Amygdala (tissue), 56 donors: ENCODE results near the gene FHIT.

Source experiments
- DNase-seq, 56 donors: peaks; one replicate each; lab custom pipeline; 2025; lab: John Stamatoyannopoulos, UW

FHIT gene

DNA sequence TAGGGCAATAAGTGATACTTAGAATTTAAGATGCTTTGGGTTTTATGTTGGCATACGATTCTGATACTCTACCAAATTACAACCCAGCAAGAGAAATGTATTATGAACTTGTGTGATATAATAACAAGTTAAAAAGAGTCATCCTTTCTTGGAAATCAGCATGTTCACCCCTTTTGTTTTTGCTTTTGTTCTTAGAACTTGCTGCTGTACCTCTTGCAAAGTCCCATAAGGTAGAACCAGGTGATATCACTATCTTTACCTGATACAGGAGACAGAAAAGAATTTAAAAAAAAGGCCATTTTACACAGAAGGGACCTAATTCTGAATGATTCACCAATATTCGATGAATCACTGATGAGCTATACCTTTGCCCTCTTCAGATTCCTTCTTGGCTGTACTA lies 810.4 kb downstream of the FHIT start:
- DNase-seq: no peak

DNA sequence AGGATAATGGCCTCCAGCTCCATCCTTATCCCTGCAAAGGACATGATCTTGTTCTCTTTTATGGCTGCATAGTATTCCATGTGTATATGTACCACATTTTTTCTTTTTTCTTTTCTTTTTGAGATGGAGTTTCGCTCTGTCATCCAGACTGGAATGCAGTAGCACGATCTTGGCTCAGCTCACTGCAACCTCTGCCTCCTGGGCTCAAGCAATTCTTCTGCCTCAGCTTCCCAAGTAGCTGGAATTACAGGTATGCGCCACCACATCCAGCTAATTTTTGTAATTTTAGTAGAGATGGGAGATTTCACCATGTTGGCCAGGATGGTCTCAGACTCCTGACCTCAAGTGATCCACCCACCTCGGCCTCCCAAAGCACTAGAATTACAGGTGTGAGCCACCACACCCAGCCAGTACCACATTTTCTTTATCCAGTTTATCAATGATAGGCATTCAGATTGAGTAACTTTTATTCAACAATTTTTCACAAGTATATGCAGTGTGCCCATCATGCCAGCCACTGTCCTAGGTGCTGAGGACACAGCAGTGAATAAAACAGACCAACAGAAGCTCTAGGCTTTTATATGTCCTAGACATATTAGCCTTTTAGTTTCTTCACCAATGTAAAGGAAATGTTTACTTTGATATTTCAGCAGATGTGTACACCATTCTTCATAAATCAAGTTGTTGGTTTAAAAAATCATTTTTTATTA lies 815.2 kb downstream of the FHIT start:
- DNase-seq: no peak

DNA sequence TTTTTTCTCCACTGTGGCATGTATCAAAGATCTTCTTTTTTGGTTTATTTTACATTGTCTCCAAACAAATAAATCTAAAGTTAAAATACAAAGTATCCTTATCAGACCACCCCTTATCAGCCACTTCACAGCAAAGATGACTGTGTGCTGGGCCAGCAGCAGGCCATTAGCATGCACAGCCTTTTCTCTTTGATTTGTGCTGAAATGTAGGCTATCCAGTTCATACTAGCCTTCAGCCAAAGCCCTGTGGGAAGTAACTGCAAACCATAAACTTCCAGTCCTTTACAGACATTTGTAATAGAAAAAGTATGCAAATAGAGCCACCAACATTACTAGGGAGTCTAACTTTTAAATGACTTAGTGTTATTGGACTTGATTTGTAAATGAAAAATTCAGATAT lies 816.3 kb downstream of the FHIT start:
- DNase-seq: no peak

DNA sequence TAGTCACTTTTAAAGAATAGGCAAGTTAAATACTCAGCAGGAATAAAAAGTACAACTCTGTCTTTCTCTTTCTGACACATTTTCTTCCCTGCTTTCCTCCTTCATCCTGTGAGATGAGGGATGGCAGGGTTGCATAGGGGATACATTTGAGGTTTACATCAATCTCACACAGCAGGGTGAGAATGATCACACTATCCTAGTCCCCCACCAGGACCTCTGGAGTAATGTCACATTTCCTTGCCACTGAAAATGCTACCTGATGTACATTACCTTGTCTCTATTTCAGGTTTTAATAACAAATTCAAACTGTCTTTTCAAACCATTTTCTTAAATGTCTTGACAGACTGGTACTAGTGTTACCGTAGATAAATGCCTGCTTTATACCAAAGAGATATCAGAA lies 816.9 kb downstream of the FHIT start:
- no peak for DNase-seq

DNA sequence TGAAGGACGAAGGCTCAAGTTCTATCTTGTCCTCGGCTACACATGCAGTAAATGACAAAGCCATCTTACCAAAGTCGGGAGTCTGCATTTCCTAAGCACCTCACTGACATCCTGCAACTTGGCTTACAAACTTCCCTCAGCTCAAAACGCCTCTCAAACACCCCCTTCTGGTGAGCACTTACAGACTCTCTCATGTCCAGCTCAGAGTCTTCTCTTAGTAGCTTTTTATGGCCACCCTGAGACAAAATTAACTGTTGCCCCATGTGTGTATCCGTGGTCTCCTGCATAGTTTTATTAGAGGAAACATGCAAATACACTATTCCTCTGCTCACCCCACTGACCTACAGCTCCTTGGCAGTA lies 819.7 kb downstream of the FHIT start:
- no peak for DNase-seq

DNA sequence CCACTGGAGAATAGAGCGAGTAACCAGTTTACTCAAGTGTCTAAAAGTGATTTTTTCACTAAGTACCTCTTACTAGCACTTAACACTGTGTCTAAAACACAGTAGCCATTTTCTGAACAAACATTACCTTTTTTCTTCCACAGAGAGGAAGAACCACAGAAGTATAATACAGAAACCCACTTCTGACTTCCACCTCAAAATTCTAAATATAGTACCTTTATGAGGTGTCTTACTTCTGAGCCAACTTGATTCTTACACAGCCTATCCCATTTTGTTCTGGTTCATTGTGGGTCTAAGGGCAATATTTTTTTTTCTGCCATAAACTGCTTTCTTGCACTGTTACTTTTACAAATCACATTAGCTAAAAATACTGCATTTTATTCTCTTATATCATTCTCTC lies 821.0 kb downstream of the FHIT start:
- no peak for DNase-seq

DNA sequence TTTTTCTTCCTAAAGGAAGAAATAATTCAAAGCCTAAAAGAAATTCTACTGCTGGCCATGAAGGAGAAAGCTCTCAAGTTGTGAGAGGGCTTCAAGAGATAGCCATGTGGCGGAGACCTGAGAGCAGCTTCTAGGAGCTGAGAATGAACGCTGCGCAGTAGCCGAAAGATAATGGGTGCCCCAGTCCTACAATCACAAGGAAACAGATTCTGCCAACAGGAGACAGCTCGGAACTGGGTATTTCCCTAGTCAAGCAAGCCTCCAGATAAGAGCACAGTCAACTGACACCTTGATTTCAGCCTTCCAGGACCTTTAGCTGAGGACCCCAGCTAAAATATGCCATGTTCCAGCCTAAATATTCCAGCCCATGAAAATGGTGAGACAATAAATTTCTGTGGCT lies 824.1 kb downstream of the FHIT start:
- DNase-seq: no peak

DNA sequence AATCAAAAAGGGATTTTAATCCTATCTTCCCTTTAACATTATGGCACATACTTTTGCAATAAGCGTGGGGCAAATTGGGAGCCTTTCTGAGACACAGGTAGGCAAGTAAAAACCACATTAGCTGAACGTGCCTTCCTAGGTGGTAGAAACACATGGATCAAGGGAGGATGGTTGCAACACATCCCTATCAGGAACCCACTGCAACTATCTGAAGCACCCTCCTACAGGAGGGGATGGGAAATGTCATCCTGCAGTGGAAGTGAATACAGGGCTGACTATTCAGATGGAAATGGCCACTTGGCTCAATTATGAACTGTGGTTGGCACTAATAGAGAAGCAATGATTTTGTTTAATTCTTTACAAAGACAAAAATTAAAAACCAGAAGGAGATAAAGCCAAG lies 826.3 kb downstream of the FHIT start:
- DNase-seq: no peak

DNA sequence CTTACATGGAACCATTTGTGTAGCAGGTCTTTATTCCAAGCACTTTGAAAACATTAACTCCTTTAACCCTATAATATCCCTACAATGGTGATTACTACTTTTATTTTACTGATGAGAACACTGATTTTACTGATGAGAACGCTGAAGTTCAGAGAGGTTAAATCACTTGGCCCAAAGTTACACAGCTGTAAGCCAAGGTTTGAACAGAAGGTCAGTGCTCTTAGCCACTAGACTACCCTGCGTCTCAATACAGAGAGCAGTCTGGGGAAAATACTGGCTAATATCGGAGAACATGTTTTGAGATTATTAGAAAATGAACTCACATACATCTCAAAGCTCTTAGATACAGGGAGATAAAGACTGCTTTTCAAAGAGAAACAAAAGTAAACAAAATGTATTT lies 827.2 kb downstream of the FHIT start:
- no peak for DNase-seq

DNA sequence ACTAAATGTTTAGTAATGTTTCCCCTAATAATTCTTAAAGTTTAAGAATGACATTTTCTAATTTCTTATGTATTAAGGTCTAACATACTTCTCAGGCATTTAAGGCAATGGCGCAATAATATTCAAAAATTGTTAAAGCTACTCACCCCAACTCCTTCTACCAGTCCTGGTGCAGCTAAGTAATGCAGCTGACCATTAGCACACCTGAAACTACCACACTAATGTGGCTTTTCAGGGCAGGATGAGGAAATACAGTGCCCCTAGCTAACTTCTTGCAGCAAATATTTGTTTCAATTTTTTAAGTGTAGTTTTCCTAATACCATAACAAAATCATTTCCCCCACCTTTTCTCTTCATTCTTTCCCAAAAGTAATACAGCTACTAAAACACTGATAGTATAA lies 827.7 kb downstream of the FHIT start:
- DNase-seq: no peak

DNA sequence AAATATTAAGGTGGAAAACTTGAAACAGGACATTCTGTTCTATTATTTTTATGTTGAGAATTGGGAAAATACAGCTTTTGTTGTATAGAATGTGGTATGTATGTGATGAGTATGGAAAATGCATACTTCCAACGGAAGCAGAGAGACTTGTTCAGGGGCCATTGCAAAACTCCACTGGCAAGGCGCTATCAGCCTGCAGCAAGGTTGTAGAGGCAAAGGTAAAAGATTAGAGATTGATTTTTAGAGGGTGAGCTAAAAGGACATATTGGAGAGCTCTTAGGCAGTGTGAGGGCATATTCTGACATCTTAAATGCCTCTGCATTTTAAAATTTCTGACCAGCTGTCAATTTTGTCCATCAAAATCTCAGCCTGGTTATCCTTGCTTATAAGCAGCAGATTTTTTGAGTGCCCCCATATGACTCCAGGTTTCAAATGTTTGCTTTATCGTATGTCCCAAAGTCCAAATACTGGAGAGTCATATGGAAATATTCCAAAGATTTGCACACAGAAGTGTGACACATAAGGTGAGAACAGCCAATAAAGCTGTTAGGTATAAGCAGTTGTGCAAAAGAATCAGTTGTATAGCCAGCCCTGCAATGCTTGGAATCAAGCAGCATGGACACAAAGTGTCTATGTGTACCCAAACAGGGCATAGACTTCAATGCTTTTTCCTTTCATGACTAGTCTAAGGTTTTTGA lies 829.4 kb downstream of the FHIT start:
- DNase-seq: no peak

DNA sequence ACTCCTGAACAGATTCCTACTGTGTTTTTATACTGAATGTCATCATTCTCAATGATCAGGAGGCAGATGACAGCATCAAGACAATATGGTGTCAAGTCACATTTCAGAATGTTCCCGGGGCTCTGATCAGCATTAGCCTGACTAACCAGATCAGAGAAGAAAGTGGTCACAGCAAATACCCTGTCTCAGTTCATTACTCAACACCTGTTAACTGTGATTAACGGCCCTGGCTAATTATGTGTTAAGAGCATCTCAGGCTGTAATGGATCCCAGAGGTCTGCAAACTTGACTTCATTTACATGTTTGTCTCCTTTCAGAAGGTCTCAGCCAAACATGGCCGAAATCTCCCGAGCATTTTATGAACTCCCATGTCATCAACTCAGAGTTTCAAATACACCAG lies 833.7 kb downstream of the FHIT start:
- no peak for DNase-seq

DNA sequence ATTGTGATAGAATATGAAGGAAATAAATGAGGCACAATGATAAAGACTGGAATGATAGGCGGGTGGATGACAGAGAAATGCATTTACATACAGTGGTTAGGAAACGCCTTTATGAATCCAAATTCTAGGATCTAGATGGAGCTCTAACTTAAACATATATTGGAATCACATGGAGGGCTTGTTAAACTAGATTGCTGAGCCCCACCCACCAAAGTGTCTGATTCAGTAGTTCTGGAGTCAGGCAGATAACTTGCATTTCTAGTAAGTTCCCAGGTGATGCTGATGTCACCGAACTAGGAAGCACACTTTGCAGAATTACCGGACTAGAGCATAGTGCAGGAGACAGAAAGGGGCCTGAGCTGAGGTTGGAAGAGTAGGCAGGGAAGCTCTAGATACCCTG lies 837.2 kb downstream of the FHIT start:
- no peak for DNase-seq

DNA sequence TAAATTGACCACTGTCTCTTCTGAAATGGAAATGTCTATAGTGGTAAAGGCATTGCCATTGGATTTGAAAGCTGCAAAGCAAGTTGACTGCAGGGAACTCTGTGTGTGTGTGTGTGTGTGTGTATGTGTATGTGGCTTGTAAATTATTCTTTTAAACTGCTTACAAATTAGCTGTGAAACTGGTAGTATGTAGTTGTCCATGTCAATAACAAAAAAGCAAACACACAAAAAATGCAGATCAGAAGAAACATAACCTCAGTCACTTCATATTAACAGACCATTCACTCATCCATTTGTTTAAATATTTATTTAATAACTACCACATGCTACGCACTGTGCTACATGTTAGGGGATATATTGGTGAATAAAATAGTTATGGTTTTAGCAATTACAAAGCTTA lies 837.7 kb downstream of the FHIT start:
- no peak for DNase-seq

DNA sequence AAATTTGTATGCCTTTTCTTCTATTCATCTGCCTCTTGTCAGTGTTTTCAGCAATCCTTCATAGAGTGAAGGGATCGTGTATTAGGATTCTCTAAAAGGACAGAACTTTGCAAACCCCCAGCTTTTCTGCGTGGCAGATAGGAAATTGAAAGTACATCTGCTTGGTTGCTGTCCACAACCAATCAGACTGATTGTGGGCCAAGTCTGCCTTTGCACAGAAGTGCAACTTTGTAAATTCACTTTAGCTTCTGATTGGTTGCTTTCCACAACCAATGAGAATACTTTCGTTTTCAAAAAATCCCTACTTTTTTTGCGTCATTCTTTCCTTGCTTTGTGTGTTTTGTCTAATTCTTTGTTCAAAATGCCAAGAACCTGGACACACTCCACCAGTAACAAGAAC lies 847.4 kb downstream of the FHIT start:
- no peak for DNase-seq

DNA sequence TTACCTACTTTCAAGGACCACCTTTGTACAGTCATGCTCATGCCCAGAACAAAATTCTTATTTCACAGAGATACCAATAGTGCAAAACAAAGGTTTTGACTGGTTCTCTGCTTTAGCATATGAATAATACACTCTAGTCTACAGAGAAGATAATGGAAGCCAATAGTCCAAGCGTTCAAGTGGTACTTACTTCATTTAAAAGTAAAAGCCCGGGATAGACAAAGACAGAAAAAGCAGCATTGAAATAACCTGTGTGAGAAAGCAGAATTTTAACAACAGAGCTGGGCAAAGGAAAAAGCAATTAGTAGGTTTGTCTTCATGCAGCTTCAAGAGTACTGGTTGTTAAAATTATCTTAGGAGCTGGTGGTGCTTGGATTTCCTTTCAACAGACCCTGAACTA lies 848.3 kb downstream of the FHIT start:
- no peak for DNase-seq

DNA sequence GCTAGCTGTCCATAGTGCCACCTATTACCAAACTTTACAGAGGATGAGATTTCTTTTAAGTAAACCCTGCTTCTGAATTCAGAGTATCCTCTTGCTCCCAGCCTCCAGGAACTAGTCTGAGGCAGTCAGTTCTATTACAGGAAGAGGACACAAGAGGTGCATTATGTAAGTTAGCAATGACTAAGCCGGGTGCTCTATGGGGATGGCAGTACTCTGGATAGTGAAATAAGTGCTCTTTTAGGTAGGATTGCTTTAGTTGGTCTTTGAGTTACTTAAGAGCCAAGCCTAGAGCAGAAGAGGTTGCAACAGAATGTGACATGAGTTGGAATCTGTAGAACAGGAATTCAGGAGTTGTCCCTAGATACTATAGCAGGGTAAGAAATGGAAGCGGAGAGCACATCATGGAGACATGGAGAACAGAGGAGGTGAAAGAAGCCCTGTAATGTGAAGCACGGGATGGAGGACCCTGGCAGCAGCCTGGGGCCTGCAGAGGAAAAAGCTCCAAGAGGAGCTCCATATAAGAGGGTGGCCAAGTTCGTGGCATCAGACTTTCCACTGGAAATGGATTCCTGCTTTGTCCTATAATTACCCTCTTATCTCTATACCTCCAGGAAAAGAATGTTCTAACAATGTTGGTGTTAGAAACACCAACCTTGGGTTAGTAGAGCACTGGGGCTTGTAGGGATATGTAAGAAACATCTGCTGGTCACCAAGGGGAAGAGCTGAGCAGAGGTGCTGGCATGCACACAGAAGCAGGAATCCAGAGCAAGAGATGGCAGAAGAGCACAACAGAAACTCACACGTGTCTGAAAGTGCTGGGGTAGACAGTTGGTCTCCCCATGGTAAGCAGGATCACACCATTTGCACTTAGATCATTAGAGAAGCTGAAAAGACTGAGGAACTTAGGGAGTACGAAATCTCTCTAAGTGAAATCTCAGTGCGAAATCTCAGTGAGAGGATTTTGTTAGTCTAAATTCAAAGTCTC lies 851.1 kb downstream of the FHIT start:
- peak in 1 of 56 donors; percentile 1 for DNase-seq

DNA sequence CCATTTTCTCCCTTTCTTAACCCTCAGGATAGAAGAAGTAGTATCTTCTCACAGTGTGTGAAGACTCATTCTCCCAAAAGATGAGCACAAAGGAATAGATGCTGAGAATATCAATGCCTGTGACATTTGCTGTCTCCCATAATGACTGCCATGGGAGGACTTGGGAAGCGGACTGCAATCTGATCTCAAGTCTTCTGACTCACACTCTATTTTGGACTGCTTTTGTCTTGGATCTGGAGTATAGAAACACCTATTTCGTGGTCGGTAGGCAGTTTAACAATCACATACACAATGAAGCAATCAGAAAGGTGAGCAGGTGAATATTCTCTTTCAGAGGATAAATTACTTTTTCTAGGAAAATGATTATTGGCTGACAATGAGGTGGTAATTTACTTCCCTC lies 852.0 kb downstream of the FHIT start:
- no peak for DNase-seq

DNA sequence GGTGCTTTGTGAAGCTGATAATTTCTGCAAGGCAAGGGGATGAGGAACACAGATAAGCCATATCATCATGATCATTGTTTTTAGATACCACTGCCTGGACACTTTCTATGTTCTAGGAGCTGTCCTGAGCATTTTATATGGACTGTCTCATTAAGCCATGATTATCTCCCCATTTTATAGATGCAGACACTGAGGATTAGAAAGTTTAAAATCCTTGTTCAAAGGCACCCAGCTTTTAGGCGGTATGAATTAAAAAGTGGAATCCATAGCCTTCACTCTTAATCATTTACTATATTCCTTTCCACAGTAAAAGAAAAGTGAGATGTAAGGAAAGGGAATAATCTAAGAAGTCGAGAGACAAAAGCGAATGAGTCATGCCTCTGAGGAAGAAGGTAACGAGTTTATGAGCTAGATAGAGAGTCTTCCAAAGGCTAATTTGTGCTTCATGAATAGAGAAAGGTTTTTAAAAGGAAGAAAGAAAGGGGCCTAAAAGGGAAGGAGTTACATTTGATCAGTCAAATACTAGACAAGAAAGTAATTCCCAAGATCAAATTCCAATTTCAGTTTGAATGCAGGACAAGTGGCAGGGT lies 856.0 kb downstream of the FHIT start:
- DNase-seq: no peak

DNA sequence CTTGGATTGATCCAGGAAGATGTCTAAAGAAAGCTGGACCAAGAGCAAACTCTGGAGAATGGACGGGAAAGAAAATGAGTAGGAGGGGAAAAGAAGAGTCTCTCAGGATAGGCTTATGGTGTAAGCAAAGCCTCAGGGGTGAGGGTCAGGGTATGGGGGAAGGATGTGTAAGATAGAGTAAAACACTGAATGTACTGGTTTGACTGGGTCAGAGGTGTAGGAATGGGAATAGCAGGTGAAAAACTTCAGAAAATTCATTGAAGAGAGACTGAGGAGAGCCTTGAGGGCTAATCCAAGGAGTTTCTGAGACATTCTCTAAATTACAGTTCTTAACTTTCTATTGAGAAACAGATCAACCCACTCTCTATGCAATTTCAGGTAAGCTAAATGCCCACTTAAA lies 857.3 kb downstream of the FHIT start:
- no peak for DNase-seq

DNA sequence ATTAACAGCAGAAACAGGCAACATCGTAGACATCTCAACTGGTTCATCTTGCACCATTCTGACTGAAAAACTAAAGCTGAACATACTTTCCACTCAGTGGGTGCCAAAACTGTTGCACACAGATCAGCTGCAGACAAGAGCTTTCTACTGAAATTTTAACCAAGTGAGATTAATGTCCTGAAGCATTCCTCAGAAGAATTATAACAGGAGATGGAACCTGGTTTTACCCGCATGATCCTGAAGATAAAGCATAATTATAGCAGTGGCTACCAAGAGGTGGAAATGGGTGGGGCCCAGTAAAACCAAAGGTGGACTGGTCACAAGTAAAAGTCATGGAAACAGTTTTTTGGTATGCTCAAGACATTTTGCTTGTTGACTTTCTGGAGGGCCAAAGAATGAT lies 858.8 kb downstream of the FHIT start:
- DNase-seq: no peak
